WTC11 (cell line): ENCODE results near the gene RNF146. TPM values are rescaled to one million over a fixed set of nuclear protein-coding genes. Genes with fewer than 3 reads are reported as not detected.

Experiments used
- ATAC-seq: fragments of 200-7000 bp; cut with Tn5 transposase; 2 replicates; pipeline ENCODE4 v1.10.0; 2021; ENCODE audit warnings: mild to moderate bottlenecking, moderate library complexity
- CTCF ChIA-PET: fragments of 300-600 bp; sonication (Branson Sonifier 250); formaldehyde crosslinking; loops from one replicate; lab custom pipeline; 2021; ENCODE audit warnings: antibody characterized with exemption; lab: Charles Lee
- POLR2A ChIA-PET: fragments of 350-600 bp; sonication (Branson Sonifier 250); formaldehyde crosslinking; loops from one replicate; lab custom pipeline; 2021; ENCODE audit warnings: antibody characterized with exemption; lab: Charles Lee
- DNase-seq: peaks from one replicate; pipeline ENCODE4 v3.0.0; 2021; ENCODE audit warnings: low spot score
- H3K27ac Mint-ChIP-seq: 2 replicates; pipeline ENCODE4 v1.8.0; 2021; ENCODE audit warnings: mixed read lengths
- H3K27me3 Mint-ChIP-seq: 2 replicates; pipeline ENCODE4 v1.8.0; 2021; ENCODE audit warnings: low read depth, mild to moderate bottlenecking, moderate library complexity, mixed read lengths
- H3K36me3 Mint-ChIP-seq: 2 replicates; pipeline ENCODE4 v1.8.0; 2021; ENCODE audit warnings: mixed read lengths
- H3K4me1 Mint-ChIP-seq: 2 replicates; pipeline ENCODE4 v1.8.0; 2022; ENCODE audit warnings: mixed read lengths
- H3K4me3 Mint-ChIP-seq: 2 replicates; pipeline ENCODE4 v1.8.0; 2021; ENCODE audit warnings: mild to moderate bottlenecking, moderate library complexity, mixed read lengths
- H3K9me3 Mint-ChIP-seq: 2 replicates; pipeline ENCODE4 v1.8.0; 2021; ENCODE audit warnings: mixed read lengths
- ARID4B ChIP-seq: sonication (generic); formaldehyde crosslinking; IDR thresholded peaks from 2 replicates; pipeline ENCODE4 v1.8.0; 2023; ENCODE audit warnings: missing genetic modification reagents, mild to moderate bottlenecking, borderline replicate concordance
- CBFB ChIP-seq: sonication (generic); formaldehyde crosslinking; IDR thresholded peaks from 2 replicates; pipeline ENCODE4 v1.8.1; 2022; ENCODE audit warnings: mild to moderate bottlenecking, low read depth, missing genetic modification reagents
- FOXK1 ChIP-seq: sonication (generic); formaldehyde crosslinking; IDR thresholded peaks from 2 replicates; pipeline ENCODE4 v1.8.0; 2022; ENCODE audit warnings: mild to moderate bottlenecking, moderate library complexity, missing genetic modification reagents
- FOXP4 ChIP-seq: sonication (generic); formaldehyde crosslinking; IDR thresholded peaks from 2 replicates; pipeline ENCODE4 v1.8.0; 2022; ENCODE audit warnings: mild to moderate bottlenecking, missing genetic modification reagents
- KAT7 ChIP-seq: sonication (generic); formaldehyde crosslinking; IDR thresholded peaks from 2 replicates; pipeline ENCODE4 v1.8.1; 2023; ENCODE audit warnings: missing genetic modification reagents, mild to moderate bottlenecking, borderline replicate concordance
- MXD4 ChIP-seq: fragments of 250-450 bp; sonication (Bioruptor Pico); IDR thresholded peaks from 2 replicates; pipeline ENCODE4 v1.8.0; 2021; ENCODE audit warnings: mild to moderate bottlenecking, moderate library complexity, borderline replicate concordance
- OVOL2 ChIP-seq: fragments of 250-450 bp; sonication (Bioruptor Pico); IDR thresholded peaks from 2 replicates; pipeline ENCODE4 v1.9.0; 2021; ENCODE audit warnings: mild to moderate bottlenecking, borderline replicate concordance
- SOX15 ChIP-seq: fragments of 250-450 bp; sonication (Bioruptor Pico); IDR thresholded peaks from 2 replicates; pipeline ENCODE4 v1.9.0; 2021; ENCODE audit warnings: mild to moderate bottlenecking
- STAT6 ChIP-seq: sonication (generic); formaldehyde crosslinking; conservative IDR thresholded peaks from 2 replicates; pipeline ENCODE4 v1.8.1; 2023; ENCODE audit warnings: mild to moderate bottlenecking, low read depth, missing genetic modification reagents, moderate library complexity
- USF2 ChIP-seq: sonication (generic); formaldehyde crosslinking; IDR thresholded peaks from 2 replicates; pipeline ENCODE4 v1.8.1; 2023; ENCODE audit warnings: mild to moderate bottlenecking, missing genetic modification reagents, moderate library complexity
- ZNF532 ChIP-seq: fragments of 250-450 bp; sonication (Bioruptor Pico); IDR thresholded peaks from 2 replicates; pipeline ENCODE4 v1.9.0; 2021; ENCODE audit warnings: mild to moderate bottlenecking, borderline replicate concordance
- ZNF671 ChIP-seq: fragments of 250-450 bp; sonication (Bioruptor Pico); IDR thresholded peaks from 2 replicates; pipeline ENCODE4 v1.8.0; 2021; ENCODE audit warnings: mild to moderate bottlenecking
- ZSCAN18 ChIP-seq: fragments of 250-450 bp; sonication (Bioruptor Pico); IDR thresholded peaks from 2 replicates; pipeline ENCODE4 v2.1.2; 2022; ENCODE audit warnings: mild to moderate bottlenecking, moderate library complexity
- total RNA-seq: library from RNA; stranded (reverse); gene quantifications from 3 replicates; pipeline ENCODE4 v1.2.3, GENCODE V29; 2021
- TF ChIP-seq, protein P1 (sequence below): sonication (generic); formaldehyde crosslinking; IDR thresholded peaks from 2 replicates; pipeline ENCODE4 v1.8.1; 2022; ENCODE audit warnings: low read depth, mild to moderate bottlenecking, moderate library complexity, missing genetic modification reagents, borderline replicate concordance

RNF146 gene
- total RNA-seq, 1 experiment from 2014 or later = 27.3 TPM

- TF ChIP-seq ARID4B (no peak), STAT6 (CRISPR knock-in tag) (no peak), CBFB (CRISPR knock-in tag) (no peak)
These were observed 405 bp downstream of the RNF146 start (continued) for GRCh38 chr6:127266892-127267645.

DNA sequence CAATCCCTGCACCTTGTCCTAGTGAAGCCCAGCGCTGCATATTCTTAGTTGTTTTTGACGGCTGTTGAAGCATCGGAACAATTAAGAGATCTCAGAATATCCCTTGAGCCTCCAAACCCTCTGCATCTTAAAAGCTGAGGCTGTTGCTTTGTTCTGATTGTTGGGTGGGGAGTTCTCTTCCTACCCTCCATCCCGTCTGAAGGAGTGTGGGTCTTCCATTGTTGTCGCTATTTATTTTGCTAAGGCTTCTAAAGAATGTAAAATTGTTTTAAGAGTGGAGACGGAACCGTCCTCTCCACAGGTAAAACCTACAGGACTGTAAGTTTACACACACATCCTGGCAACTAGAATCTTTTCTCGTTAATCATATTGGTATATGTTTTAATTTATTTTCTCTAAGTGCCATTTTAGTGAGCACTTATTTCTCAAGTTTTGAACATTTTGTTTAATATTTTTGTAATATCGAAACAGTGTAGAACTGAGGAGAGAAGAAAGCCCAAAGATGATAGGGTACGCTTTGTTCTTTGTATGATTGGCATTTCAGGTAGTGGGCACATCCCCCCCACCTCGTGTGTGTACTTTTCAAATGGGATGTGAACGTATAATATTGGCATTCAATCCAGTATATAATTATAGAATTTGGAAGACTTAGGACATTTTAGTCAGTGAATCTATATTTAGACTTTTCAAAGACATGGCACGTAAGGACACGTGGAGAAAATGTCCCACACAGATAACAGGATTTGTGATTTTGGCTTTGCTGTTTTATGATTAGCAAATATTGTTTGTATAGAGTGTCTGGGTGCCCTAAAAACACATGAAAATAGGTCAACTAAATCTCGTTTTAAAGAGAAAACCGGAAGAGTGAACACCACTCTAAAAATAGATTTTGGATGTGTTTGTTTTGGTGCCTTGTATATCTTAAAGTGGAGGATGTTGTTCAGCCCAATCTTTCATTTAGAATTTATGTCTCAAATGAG, 1.3 kb downstream of the RNF146 start:
- Mint-ChIP-seq H3K27me3 (no peaks in the 10 kb centered on the region), H3K27ac (peak overlapping the region; percentile 100), H3K4me3 (peak overlapping the region; percentile 99), H3K36me3 (peaks cover 4% of the 10 kb centered on the region; the same call in 1 of the 2 replicates), H3K9me3 (no peaks in the 10 kb centered on the region), H3K4me1 (peaks cover 37% of the 10 kb centered on the region)
- ATAC-seq (peak; percentile 6), DNase-seq (no peak)
- ChIA-PET POLR2A (interaction anchor here (1.7 to 1.8 kb wide), 2 partner anchors 21 to 248 kb away, joined by 4 to 17 read pairs; no protein-coding TSS in a partner anchor), CTCF (interaction anchor here (0.5 to 2.6 kb wide), 7 partner anchors 33 to 248 kb away, joined by 3 to 41 read pairs (median 5); no protein-coding TSS in a partner anchor)
- TF ChIP-seq USF2 (CRISPR knock-in tag) = no peak
- TF ChIP-seq FOXK1 (CRISPR knock-in tag) = no peak
- TF ChIP-seq KAT7 = no peak
- no peak for TF ChIP-seq FOXP4
- no peak for TF ChIP-seq MXD4
- no peak for TF ChIP-seq OVOL2 (CRISPR knock-in tag)
- no peak for TF ChIP-seq ZSCAN18
- no peak for TF ChIP-seq SOX15
- no peak for TF ChIP-seq ZNF532 (CRISPR knock-in tag)
- no peak for TF ChIP-seq ZNF671 (CRISPR knock-in tag)
- TF ChIP-seq, protein P1, sequence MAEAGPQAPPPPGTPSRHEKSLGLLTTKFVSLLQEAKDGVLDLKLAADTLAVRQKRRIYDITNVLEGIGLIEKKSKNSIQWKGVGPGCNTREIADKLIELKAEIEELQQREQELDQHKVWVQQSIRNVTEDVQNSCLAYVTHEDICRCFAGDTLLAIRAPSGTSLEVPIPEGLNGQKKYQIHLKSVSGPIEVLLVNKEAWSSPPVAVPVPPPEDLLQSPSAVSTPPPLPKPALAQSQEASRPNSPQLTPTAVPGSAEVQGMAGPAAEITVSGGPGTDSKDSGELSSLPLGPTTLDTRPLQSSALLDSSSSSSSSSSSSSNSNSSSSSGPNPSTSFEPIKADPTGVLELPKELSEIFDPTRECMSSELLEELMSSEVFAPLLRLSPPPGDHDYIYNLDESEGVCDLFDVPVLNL (CRISPR knock-in tag) = no peak
